AG04450 (cell line): ENCODE data around the gene CARD8. TPM values are rescaled to one million over a fixed set of nuclear protein-coding genes. Genes with fewer than 3 reads are reported as not detected.
A peak's percentile ranks its signal among the peaks of the same experiment; 100 is the strongest.
"Not testable (repeated sequence)": the region's sequence is repeated elsewhere in the genome, so short reads cannot be mapped to it uniquely, and the experiment has no call there.

Experiments used
- CTCF ChIA-PET: fragments of 300-600, 350-600 bp; formaldehyde crosslinking; extraction: SDS; loops from one replicate; lab custom pipeline; 2022; ENCODE audit warnings: antibody characterized with exemption, inconsistent platforms; lab: Charles Lee
- POLR2A ChIA-PET: fragments of 350-600 bp; formaldehyde crosslinking; extraction: SDS; loops from one replicate; lab custom pipeline; 2021; ENCODE audit warnings: antibody characterized with exemption, inconsistent platforms; lab: Yijun Ruan, JAX
- DNase-seq: peaks from one replicate; pipeline ENCODE4 v3.0.0-alpha.2; 2011; ENCODE audit warnings: low read depth, low spot score
- H3K27ac ChIP-seq: one replicate; pipeline ENCODE4 v1.5.1; 2012; ENCODE audit warnings: low read depth, low read length, control low read depth
- H3K27me3 ChIP-seq: one replicate; pipeline ENCODE4 v1.6.0; 2012; ENCODE audit warnings: low read length; ENCODE audit not compliant: control insufficient read depth, insufficient read depth
- H3K4me3 ChIP-seq: 2 replicates; pipeline ENCODE4 v1.5.1; 2011; ENCODE audit warnings: mild to moderate bottlenecking, low read depth, low read length, control low read depth
- H3K9me3 ChIP-seq: 2 replicates; pipeline ENCODE4 v1.5.1; 2012; ENCODE audit warnings: low read length; ENCODE audit not compliant: control insufficient read depth, insufficient read depth
- polyA plus RNA-seq: library from polyadenylated mRNA; depleted of rRNA; stranded (reverse); fragments of >200 nt; gene quantifications from 2 replicates; pipeline ENCODE4 v1.2.3, GENCODE V29; 2011
- TF ChIP-seq, protein P1 (sequence below): IDR thresholded peaks from 2 replicates; pipeline ENCODE4 v1.5.1; 2011; ENCODE audit warnings: low read depth, low read length, control low read depth, inconsistent platforms

Gene CARD8
- polyA plus RNA-seq, 1 experiment = 22.4 TPM

- DNase-seq = no peak
- no peak overlapping the region for H3K27ac ChIP-seq
- no peaks in the 10 kb centered on the region for H3K9me3 ChIP-seq
- TF ChIP-seq, protein P1, sequence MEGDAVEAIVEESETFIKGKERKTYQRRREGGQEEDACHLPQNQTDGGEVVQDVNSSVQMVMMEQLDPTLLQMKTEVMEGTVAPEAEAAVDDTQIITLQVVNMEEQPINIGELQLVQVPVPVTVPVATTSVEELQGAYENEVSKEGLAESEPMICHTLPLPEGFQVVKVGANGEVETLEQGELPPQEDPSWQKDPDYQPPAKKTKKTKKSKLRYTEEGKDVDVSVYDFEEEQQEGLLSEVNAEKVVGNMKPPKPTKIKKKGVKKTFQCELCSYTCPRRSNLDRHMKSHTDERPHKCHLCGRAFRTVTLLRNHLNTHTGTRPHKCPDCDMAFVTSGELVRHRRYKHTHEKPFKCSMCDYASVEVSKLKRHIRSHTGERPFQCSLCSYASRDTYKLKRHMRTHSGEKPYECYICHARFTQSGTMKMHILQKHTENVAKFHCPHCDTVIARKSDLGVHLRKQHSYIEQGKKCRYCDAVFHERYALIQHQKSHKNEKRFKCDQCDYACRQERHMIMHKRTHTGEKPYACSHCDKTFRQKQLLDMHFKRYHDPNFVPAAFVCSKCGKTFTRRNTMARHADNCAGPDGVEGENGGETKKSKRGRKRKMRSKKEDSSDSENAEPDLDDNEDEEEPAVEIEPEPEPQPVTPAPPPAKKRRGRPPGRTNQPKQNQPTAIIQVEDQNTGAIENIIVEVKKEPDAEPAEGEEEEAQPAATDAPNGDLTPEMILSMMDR = no peak
- H3K4me3 ChIP-seq = no peak overlapping the region
- ChIA-PET POLR2A (interaction anchor here (0.8 to 1.2 kb wide), 2 partner anchors 24 to 26 kb away, joined by 3 read pairs; no protein-coding TSS in a partner anchor), CTCF (interaction anchor here (0.7 to 1.3 kb wide), 4 partner anchors 26 to 328 kb away, joined by 3 to 6 read pairs (median 3); partner anchors contain the start of gene KDELR1)
- H3K27me3 ChIP-seq = no peaks in the 10 kb centered on the region
Observed at GRCh38 chr19:48292798-48293197, 37.1 kb upstream of the CARD8 start.

- CTCF ChIA-PET = interaction anchor here (0.7 to 3.4 kb wide), 15 partner anchors 19 to 181 kb away, joined by 3 to 37 read pairs (median 5); partner anchors contain the start of genes PLA2G4C and ZNF114
- DNase-seq, H3K27me3 ChIP-seq, H3K4me3 ChIP-seq, POLR2A ChIA-PET, H3K27ac ChIP-seq, H3K9me3 ChIP-seq: not testable (repeated sequence)
Observed at GRCh38 chr19:48291489-48291815, 35.7 kb upstream of the CARD8 start.

DNA sequence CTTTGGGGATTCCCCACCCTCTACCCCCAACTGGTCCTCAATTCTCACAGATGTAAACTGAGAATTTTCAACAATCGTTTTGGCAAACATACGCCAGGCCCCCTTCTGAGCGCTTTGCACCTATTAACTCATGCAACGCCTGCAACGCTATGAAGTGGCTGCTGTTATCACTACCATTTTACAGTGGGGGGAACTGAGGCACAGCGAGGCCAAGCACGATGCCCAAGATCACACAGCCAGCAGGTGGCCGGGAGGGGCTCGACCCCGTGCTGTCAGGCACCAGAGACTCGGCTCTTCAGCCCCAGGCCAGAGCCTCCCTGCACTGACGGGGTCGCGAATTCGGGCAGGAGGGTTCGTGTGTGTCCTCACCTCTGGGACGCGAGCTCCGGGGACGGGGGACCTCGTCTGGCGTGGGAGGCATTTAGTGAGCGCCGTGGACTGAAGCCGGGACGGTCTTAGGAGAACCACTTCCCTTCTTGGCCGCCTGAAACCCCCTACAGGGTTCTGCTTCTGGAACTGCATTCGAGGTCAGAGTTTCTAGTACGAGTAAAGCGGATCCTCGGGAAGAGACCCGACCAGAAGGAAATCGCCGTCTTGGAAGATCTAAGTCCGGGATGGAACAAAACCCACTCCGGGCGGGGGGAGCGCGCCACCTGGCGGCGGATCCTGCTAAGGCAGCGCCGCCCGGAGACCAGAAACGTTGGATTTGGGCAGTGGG is 35.2 kb upstream of the CARD8 start:
- ChIA-PET CTCF (interaction anchor here (0.7 to 3.4 kb wide), 10 partner anchors 15 to 329 kb away, joined by 3 to 37 read pairs (median 5); partner anchors contain the start of gene ZNF114), POLR2A (interaction anchor here (0.8 kb wide), 1 partner anchor 19 kb away, joined by 3 read pairs; no protein-coding TSS in a partner anchor)
- peak overlapping the region; percentile 63 for H3K4me3 ChIP-seq
- peak overlapping the region; percentile 83 for H3K27ac ChIP-seq
- peaks cover 13% of the 10 kb centered on the region for H3K9me3 ChIP-seq
- no peaks in the 10 kb centered on the region for H3K27me3 ChIP-seq
- DNase-seq = no peak
- TF ChIP-seq, protein P1 = peak; percentile 98

DNA sequence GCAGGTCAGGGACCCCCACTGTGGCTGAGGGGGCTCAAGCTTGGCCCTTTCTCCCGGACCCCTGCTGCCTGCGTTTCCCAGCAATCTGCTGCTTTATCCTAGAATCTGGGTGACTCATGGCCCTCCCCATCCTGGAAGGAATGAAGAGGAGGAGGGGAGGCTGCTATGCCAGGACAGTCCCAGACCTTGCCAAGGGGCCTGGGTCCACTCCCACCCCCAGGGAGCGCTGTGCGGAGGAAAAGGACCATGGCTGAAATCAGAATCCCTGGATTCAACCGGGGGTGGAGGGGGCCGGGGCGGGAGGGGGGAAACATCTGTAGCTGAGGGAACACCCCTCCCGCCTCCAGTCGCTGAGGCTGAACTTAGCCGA is 34.7 kb upstream of the CARD8 start:
- peak overlapping the region; percentile 63 for H3K4me3 ChIP-seq
- TF ChIP-seq, protein P1 = peak; percentile 37; the same call in 1 of the 2 replicates
- H3K27me3 ChIP-seq = no peaks in the 10 kb centered on the region
- peak overlapping the region; percentile 83 for H3K27ac ChIP-seq
- ChIA-PET POLR2A (interaction anchor here (0.8 to 0.9 kb wide), 2 partner anchors 19 to 42 kb away, joined by 3 read pairs; no protein-coding TSS in a partner anchor), CTCF (interaction anchor here (0.7 to 3.4 kb wide), 10 partner anchors 15 to 328 kb away, joined by 3 to 37 read pairs (median 5); partner anchors contain the start of genes CARD8 and ZNF114)
- no peak for DNase-seq
- peaks cover 14% of the 10 kb centered on the region for H3K9me3 ChIP-seq

- Histone ChIP-seq H3K27ac (no peak overlapping the region), H3K4me3 (no peak overlapping the region), H3K9me3 (peaks cover 22% of the 10 kb centered on the region), H3K27me3 (no peaks in the 10 kb centered on the region)
- CTCF ChIA-PET = interaction anchor here (0.7 kb wide), 1 partner anchor 115 kb away, joined by 3 read pairs; no protein-coding TSS in a partner anchor
- TF ChIP-seq, protein P1 = no peak
- POLR2A ChIA-PET = no interaction called here
- no peak for DNase-seq
Observed at GRCh38 chr19:48287748-48288147, 32.0 kb upstream of the CARD8 start.
